Stimulated activated CD8-positive, alpha-beta memory T cell treated with anti-CD3 and anti-CD28 coated beads, Interleukin-12 subunit alpha, Interleukin-12 subunit beta, amount 100 ng/mL, for 24 hours (primary cell): ENCODE results near the gene IGFLR1.
"Not testable (repeated sequence)": the region's sequence is repeated elsewhere in the genome, so short reads cannot be mapped to it uniquely, and the experiment has no call there.

Experiments
- DNase-seq: peaks from one replicate; pipeline ENCODE4 v3.0.0-alpha.2; 2020; ENCODE audit errors: extremely low read depth

The IGFLR1 gene

DNA sequence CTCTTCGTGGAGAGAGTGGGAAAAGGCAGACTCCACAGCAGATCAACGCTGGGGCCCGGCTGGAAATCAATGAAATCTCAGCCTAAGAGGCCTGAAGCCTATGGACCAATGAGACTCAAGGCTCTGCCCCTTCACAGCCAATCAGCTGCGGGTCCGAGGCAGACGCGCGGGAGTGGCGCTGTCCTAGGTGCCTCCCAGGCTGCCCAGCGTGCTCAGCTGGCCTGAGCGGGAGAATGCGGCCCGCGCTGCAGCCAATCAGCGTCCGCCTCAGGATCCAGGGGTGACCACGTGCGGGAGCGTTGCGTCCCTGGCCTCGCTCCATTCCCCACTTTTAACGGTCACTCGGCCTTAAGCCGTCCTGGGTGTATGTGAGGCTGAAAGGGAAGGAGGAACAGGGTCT is 38.0 kb downstream of the IGFLR1 start, which contains the start of gene ZBTB32:
TSS of gene ZBTB32 (plus strand) at position 341 of the 400 bp plus-strand sequence. CDS start 10,069 bp downstream, outside the sequence.
- no peak for DNase-seq

DNA sequence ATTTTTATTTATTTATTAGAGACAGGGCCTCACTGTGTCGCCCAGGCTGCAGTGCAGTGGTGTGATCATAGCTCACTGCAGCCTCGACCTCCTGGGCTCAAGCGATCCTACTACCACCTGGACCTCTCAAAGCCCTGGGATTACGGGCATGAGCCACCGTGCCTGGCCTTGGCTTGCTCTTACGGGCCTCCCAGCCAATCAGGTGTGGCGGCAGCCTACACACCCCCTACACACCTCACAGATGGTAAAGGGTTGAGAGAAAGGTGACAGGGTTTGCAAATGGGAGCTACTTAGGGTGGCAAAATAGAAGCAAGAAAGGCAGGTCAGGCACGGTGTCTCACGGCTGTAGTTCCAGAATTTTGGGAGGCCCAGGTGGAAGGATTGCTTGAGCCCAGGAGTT is 38.9 kb downstream of the IGFLR1 start:
- no peak for DNase-seq

DNA sequence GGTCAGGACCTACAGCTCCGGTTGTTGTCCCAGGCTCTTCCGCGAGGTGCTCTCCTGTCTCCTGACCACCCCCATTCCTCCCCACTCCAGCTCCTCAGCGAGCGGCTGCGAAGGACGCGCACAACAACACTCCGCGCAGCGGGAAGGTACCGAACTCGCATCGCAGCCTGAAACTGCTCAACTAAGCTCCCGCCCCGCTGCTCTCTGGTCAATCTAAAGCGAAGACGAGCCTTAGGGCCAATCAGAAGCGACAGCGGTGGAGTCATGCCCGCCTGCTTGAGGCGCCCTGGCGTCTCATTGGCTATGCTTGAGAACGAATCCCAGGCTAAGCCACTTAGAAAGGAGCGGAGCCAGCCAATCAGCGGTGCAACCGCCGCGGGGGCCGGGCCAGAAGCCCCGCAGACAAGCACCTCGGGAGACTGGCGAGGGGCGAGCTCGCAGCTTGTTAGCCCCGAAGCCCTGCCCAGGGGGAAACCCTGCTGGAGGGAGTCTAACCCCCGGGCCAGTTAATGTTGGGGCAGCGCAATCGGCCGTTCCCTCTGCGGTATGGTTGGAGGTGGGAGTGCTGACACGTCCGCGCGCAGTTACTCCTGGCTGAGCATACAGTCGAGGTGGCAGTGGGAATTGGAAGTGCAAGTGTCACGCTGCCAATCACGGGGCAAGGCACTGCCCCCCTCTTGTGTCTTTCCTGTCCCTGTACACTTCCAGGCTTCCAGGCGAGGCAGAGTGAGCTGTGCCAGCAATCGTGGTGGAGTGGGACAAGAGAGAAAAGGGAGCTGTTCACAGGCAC is 39.8 kb downstream of the IGFLR1 start:
- DNase-seq = peak; percentile 88

DNA sequence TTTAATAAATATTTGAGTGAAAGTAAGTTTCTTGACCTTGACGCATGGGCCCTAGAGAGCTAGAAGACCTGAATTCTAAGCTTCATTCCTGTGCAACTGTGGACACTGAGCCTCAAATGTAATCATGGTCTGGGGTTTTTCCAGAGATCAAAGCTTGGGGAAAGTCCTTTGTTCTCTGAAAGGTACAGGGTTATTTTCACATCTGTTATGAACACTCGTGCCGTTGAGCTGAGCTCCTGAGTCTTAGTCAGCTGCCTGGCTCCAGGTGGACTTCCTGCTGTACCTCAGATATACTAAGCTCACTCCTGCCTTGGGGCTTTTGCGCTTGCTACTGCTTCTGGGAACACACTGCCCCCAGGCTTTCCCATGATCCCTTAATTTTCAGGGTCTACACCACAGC is 45.4 kb downstream of the IGFLR1 start:
- DNase-seq = no peak

DNA sequence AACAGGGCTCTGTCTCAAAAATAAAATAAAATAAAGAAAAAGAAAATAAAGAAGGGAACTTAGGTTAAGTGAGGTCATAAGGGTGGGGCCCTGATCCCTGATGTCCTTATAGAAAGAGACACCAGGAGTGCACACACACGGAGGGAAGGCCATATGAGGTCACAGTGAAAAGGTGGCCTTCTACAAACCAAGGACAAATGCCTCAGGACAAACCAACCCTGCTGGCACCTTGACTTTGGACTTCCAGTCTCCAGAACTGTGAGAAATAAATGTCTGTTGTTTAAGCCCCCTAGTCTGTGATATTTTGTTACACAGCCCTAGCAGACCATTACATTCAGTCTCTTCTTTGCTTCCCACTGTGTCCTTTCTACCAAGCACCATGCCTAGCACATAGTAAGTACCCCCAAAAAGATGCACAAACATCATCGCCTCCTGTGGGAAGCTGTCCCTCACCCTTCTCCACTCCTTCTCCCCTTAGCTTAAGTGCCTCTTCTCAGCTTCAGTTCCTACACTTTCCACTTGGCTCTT is 46.3 kb downstream of the IGFLR1 start:
- no peak for DNase-seq

DNA sequence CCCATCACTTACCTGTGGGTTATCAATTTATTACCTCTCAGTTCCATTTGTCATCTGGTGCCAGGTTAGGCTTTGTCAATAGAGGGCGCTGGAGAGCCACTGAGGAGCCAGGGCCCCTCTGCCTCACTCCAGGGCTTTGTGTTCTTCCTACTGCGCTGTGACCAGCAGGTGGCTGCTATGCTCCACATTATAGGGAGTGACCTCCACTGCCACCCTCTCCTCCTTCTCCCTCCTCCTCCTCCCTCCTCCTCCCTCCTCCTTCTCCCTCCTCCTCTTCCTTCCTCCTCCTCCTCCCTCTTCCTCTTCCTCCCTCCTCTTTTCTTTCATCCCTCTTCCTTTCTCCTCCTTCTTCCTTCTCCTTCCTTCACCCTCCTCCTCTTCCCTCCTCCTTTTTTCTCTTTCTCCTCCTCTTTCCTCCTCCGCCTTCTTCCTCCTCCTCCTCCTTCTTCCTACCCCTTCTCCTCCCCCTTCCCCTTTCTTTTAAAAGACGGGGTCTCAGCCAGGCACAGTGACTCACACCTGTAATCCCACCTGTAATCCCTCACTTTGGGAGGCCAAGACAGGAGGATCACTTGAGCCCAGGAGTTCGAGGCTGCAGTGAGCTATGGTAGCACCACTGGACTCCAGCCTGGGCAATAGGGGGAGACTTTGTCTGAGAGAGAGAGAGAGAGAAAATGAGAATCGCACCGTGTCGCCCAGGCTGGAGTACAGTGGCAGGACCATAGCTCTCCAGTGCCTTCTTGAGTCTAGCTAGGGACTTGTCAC is 48.2 kb downstream of the IGFLR1 start:
- DNase-seq = peak; percentile 74

DNA sequence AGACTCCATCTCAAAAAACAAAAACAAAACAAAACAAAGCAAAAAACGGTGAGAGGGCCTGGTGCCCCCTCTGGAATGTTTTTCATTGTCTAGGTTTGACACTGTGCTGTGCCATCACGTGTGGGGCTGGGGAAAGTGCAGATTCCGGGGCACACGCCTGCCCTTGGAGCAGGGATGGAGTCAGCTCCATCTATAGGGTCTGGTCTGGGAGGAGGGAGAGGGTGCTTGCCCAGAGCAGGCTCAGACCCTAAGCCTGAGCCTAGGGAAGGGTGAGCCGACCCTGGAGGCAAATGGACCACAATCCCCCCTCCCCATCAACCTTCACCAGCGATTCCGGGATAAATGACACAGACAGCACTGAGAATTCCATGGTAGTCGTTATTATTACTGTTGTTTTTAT is 48.8 kb downstream of the IGFLR1 start:
- DNase-seq = no peak

DNA sequence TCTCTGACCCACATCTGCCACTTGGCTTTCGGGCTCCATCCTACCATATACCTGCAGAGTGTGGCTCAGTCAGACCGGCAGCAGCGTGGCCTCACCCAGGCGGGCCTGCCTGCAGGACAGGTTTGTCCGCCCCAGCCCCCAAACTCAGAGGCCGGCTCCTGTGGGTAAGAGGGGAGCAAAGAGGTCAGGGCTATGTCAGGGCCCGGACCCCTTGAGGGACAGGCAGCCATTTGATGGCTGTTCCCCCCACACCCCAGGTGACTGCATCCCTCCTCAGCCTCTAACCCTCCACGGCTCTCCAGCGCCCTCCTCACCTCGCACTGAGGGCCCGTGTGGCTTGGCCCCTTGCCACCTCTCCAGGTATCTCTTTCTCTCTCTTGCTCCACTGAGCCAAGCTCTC is 50.2 kb downstream of the IGFLR1 start:
- DNase-seq = no peak

DNA sequence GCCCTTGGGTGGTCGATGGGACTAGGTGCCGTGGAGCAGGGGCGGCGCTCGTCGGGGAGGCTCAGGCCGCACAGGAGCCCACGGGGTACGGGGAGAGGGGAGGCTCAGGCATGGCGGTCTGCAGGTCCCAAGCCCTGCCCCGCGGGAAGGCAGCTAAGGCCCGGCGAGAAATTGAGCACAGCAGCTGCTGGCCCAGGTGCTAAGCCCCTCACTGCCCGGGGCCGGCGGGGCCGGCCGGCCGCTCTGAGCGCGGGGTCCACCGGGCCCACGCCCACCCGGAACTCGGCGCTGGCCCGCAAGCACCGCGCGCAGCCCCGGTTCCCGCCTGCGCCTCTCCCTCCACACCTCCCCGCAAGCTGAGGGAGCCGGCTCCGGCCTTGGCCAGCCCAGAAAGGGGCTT is 51.1 kb downstream of the IGFLR1 start:
- not testable (repeated sequence) for DNase-seq

DNA sequence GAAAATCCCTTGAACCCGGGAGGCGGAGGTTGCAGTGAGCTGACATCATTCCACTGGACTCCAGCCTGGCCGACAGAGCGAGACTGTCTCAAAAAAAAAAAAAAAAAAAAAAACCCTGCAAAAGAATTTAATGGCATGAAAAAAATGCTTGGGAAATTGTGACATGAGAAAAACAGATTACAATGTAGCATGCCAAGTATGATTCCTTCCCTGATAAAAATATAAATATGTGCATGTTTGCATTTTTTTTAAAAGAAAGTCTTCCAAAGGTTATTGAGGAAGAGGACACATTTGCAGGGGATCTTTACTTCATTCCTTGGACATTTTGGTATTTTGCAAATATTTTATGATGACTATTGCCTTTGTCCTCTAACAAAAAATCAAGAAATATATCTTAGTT is 52.4 kb downstream of the IGFLR1 start:
- DNase-seq = no peak
